OCI-LY3 (cell line): ENCODE measurements around the gene CASZ1.

Experiments
- H2AFZ ChIP-seq: fragments of 200-600, 300-600 bp; shearing (Covaris generic); 2 replicates; pipeline ENCODE4 v1.6.0; 2014; ENCODE audit warnings: antibody characterized with exemption, low read depth, low read length
- H3K27ac ChIP-seq: fragments of 200-600, 300-600 bp; sonication (generic); 2 replicates; pipeline ENCODE4 v1.5.1; 2014; ENCODE audit warnings: mild to moderate bottlenecking, low read length, moderate library complexity, mixed read lengths
- H3K27me3 ChIP-seq: fragments of 200-600, 300-600 bp; sonication (generic); 2 replicates; pipeline ENCODE4 v1.6.1; 2014; ENCODE audit warnings: low read depth, low read length, mixed read lengths
- H3K36me3 ChIP-seq: fragments of 200-600, 300-600 bp; sonication (generic); replicated peaks from 2 replicates; pipeline ENCODE3; 2014; ENCODE audit warnings: low read depth, low read length, mixed read lengths
- H3K4me1 ChIP-seq: fragments of 300-600, 200-600 bp; sonication (generic); 2 replicates; pipeline ENCODE4 v1.6.1; 2014; ENCODE audit warnings: low read length, mixed read lengths
- H3K4me2 ChIP-seq: fragments of 200-600, 300-600 bp; sonication (generic); 2 replicates; pipeline ENCODE4 v1.6.1; 2014; ENCODE audit warnings: low read length, mixed read lengths
- H3K4me3 ChIP-seq: fragments of 300-600, 200-600 bp; sonication (generic); 2 replicates; pipeline ENCODE4 v1.5.1; 2014; ENCODE audit warnings: antibody characterized with exemption, mild to moderate bottlenecking, low read length, moderate library complexity
- H3K79me2 ChIP-seq: fragments of 300-600, 200-600 bp; shearing (Covaris generic); 2 replicates; pipeline ENCODE4 v1.6.1; 2014; ENCODE audit warnings: mild to moderate bottlenecking, low read length, mixed read lengths
- H3K9ac ChIP-seq: fragments of 300-600, 200-600 bp; shearing (Covaris generic); 2 replicates; pipeline ENCODE4 v1.6.0; 2014; ENCODE audit warnings: mild to moderate bottlenecking, low read length, moderate library complexity
- H3K9me3 ChIP-seq: fragments of 200-600, 300-600 bp; shearing (Covaris generic); 2 replicates; pipeline ENCODE4 v1.6.1; 2014; ENCODE audit warnings: low read length, mixed read lengths; ENCODE audit not compliant: insufficient read depth
- H4K20me1 ChIP-seq: fragments of 200-600, 300-600 bp; sonication (generic); 2 replicates; pipeline ENCODE4 v1.6.1; 2016; ENCODE audit warnings: low read length, mixed read lengths; ENCODE audit not compliant: insufficient read depth
- EZH2phosphoT487 ChIP-seq: fragments of 200-600 bp; shearing (Covaris generic); IDR thresholded peaks from 2 replicates; pipeline ENCODE4 v1.6.1; 2018; ENCODE audit warnings: antibody characterized with exemption, mixed run types, low read depth
- TF ChIP-seq, protein P1 (sequence below): fragments of 200-600, 300-600 bp; sonication (generic); IDR thresholded peaks from 2 replicates; pipeline ENCODE4 v1.5.1; 2014; ENCODE audit warnings: antibody characterized with exemption, low read length, low read depth

Gene CASZ1

DNA sequence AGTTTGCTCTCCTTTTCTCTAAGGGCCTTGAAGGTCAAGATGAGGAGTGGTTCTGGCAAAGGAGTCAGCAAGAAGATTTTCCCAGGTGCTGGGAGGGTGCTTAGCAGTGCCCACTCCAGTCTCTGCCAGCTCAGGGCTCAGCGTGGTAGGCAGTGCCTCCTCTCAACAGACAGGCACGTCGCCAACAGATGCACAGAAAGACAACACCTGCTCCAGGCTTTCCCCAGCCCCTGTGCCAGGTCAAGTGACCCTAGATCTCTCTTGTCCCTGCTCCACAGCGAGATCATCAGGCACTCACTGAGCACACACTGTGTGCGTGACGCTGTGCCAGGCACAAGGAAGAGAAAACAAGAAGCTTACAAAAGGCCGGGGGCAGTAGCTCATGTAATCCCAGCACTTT lies 86.0 kb downstream of the CASZ1 start:
- Histone ChIP-seq H3K79me2 (no peaks in the 10 kb centered on the region), H2AFZ (no peak overlapping the region), H3K4me1 (no peaks in the 10 kb centered on the region), H3K9ac (no peak overlapping the region), H3K36me3 (no peaks in the 10 kb centered on the region), H3K27ac (no peak overlapping the region), H3K4me3 (no peak overlapping the region), H3K27me3 (no peaks in the 10 kb centered on the region), H3K9me3 (no peaks in the 10 kb centered on the region), H3K4me2 (no peak overlapping the region), H4K20me1 (no peaks in the 10 kb centered on the region)
- TF ChIP-seq, protein P1, sequence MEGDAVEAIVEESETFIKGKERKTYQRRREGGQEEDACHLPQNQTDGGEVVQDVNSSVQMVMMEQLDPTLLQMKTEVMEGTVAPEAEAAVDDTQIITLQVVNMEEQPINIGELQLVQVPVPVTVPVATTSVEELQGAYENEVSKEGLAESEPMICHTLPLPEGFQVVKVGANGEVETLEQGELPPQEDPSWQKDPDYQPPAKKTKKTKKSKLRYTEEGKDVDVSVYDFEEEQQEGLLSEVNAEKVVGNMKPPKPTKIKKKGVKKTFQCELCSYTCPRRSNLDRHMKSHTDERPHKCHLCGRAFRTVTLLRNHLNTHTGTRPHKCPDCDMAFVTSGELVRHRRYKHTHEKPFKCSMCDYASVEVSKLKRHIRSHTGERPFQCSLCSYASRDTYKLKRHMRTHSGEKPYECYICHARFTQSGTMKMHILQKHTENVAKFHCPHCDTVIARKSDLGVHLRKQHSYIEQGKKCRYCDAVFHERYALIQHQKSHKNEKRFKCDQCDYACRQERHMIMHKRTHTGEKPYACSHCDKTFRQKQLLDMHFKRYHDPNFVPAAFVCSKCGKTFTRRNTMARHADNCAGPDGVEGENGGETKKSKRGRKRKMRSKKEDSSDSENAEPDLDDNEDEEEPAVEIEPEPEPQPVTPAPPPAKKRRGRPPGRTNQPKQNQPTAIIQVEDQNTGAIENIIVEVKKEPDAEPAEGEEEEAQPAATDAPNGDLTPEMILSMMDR, result no peak
- no peak for TF ChIP-seq EZH2phosphoT487

DNA sequence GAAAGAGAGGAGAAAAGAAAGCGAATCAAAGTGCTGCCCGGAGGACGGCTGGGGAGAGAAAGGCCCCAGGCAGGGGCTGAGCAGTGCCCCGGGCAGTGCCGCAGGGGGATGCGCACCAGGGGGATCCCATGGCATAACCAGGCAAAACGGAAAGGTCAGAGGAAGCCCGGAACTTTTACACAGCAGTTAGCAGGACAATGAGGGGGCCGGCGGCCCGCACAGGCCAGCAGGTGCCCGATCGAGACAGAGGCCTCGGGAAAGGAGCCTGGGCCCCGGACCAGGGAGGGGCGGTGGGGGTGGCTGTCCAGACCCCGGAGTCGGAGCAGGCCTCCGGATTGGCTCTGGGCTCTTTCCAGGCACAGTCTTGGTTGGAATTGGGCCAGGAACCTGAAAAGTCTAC lies 86.8 kb downstream of the CASZ1 start:
- H2AFZ ChIP-seq, result no peak overlapping the region
- H3K9ac ChIP-seq, result no peak overlapping the region
- H3K9me3 ChIP-seq, result no peaks in the 10 kb centered on the region
- no peak overlapping the region for H3K27ac ChIP-seq
- H3K4me2 ChIP-seq, result no peak overlapping the region
- no peak overlapping the region for H3K4me3 ChIP-seq
- no peaks in the 10 kb centered on the region for H3K4me1 ChIP-seq
- H3K27me3 ChIP-seq, result no peaks in the 10 kb centered on the region
- no peaks in the 10 kb centered on the region for H4K20me1 ChIP-seq
- H3K79me2 ChIP-seq, result no peaks in the 10 kb centered on the region
- TF ChIP-seq EZH2phosphoT487, result no peak
- TF ChIP-seq, protein P1, result no peak
- no peaks in the 10 kb centered on the region for H3K36me3 ChIP-seq

DNA sequence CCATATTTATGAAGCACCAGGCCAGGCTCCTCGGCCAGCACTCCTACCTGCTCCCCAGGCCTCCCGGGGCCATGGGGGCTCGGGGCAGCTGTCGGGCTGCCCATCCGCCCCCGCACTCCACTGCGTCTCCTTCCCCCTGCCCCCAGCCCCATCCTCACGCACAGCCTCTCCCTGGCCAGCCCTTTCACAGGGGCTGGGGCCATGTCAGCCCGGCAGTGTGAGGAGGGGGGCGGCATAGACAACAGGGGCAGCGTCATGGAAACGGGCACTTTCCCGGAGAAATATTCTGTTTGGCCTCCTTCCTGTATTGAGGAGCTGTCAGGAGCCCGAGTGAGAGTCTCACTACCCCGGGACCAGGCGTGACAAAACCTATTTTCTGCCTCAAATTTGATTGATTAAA lies 87.3 kb downstream of the CASZ1 start:
- Histone ChIP-seq H3K27me3 (no peaks in the 10 kb centered on the region), H3K4me3 (no peak overlapping the region), H3K4me2 (no peak overlapping the region), H3K9me3 (no peaks in the 10 kb centered on the region), H3K36me3 (no peaks in the 10 kb centered on the region), H3K27ac (no peak overlapping the region), H2AFZ (no peak overlapping the region), H3K9ac (no peak overlapping the region), H3K79me2 (no peaks in the 10 kb centered on the region), H4K20me1 (no peaks in the 10 kb centered on the region), H3K4me1 (no peaks in the 10 kb centered on the region)
- no peak for TF ChIP-seq EZH2phosphoT487
- TF ChIP-seq, protein P1, result no peak

DNA sequence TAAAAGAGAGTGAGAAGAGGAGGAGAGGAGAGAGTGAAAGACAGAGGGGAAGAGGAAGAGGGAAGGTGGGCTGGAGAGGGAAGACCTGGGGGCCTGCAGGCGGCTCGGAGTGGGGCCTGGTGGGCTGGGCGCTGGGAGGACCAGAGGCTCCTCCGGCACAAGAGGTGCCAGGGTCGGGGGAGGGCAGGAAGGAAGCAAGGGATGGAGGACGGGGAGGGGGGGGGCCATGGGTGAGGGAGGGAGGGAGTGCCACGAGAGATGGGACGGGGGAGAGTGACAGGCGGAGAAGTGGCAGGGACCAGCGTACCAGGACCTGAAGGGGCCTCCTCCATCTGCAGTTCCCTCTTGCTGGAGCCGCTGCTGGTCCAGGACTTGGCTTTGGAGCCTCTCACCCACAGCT lies 87.7 kb downstream of the CASZ1 start:
- Histone ChIP-seq H2AFZ (no peak overlapping the region), H3K36me3 (no peaks in the 10 kb centered on the region), H3K4me1 (no peaks in the 10 kb centered on the region), H3K9me3 (no peaks in the 10 kb centered on the region), H3K9ac (no peak overlapping the region), H3K79me2 (no peaks in the 10 kb centered on the region), H3K27me3 (no peaks in the 10 kb centered on the region), H3K4me3 (no peak overlapping the region), H3K27ac (no peak overlapping the region), H4K20me1 (no peaks in the 10 kb centered on the region), H3K4me2 (no peak overlapping the region)
- TF ChIP-seq, protein P1, result no peak
- TF ChIP-seq EZH2phosphoT487, result no peak
